Endothelial cell of umbilical vein (primary cell): ENCODE measurements around the gene CACNA1C. TPM values are rescaled to one million over a fixed set of nuclear protein-coding genes. Genes with fewer than 3 reads are reported as not detected.

Source experiments
- BruUV-seq: library from RNA; stranded (reverse); fragments of 400-500 nt; replicated peaks from 2 replicates; lab custom pipeline; 2021; lab: Mats Ljungman, UMichigan
- CTCF ChIA-PET: fragments of 300-600, 350-600 bp; sonication (Branson Sonifier 250); formaldehyde crosslinking; loops from one replicate; lab custom pipeline; 2021; ENCODE audit warnings: antibody characterized with exemption, inconsistent platforms; lab: Charles Lee
- POLR2A ChIA-PET: fragments of 300-600, 350-600 bp; sonication (Branson Sonifier 250); formaldehyde crosslinking; loops from one replicate; lab custom pipeline; 2021; ENCODE audit warnings: antibody characterized with exemption, inconsistent platforms; lab: Charles Lee
- DNase-seq: peaks from one replicate; pipeline ENCODE4 v3.0.0-alpha.2; 2011; ENCODE audit warnings: low read depth, low spot score
- FAIRE-seq: peaks from 2 replicates; lab custom pipeline; 2011; peaks lifted over from hg19 to GRCh38; lab: Jason Lieb, UNC
- H2AFZ ChIP-seq: 2 replicates; pipeline ENCODE4 v1.6.0; 2012; ENCODE audit warnings: low read depth, low read length, control low read depth, inconsistent platforms
- H3K27ac ChIP-seq: 2 replicates; pipeline ENCODE4 v1.5.1; 2011; ENCODE audit warnings: low read depth, mild to moderate bottlenecking, control low read depth, low read length, moderate library complexity; ENCODE audit not compliant: insufficient read depth
- H3K27me3 ChIP-seq, 2 experiments: 2 replicates each; pipeline versions ENCODE4 v1.6.0 to v1.6.1; 2011; ENCODE audit warnings: low read length in 2 of 2, mixed read lengths in 1 of 2; ENCODE audit not compliant: control insufficient read depth in 2 of 2, insufficient read depth in 2 of 2
- H3K36me3 ChIP-seq, 2 experiments: 2 replicates in 1 of 2; 3 replicates in 1 of 2; pipeline ENCODE4 v1.5.1; 2011; ENCODE audit warnings: low read length in 2 of 2, mild to moderate bottlenecking in 1 of 2, moderate library complexity in 1 of 2; ENCODE audit not compliant: control insufficient read depth in 2 of 2, insufficient read depth in 2 of 2; ENCODE audit errors: extremely low read depth in 1 of 2
- H3K4me1 ChIP-seq: 3 replicates; pipeline ENCODE4 v1.5.1; 2011; ENCODE audit warnings: mild to moderate bottlenecking, low read length; ENCODE audit not compliant: control insufficient read depth, insufficient read depth; ENCODE audit errors: extremely low read depth
- H3K4me2 ChIP-seq: 2 replicates; pipeline ENCODE4 v1.6.1; 2011; ENCODE audit warnings: low read length, control low read depth, mixed read lengths; ENCODE audit not compliant: insufficient read depth
- H3K4me3 ChIP-seq, 3 experiments: fragments of 200-600 bp in 1 of 3; sonication (generic), shearing (Covaris generic) in 1 of 3; replicated peaks in 1 of 3; 2 replicates each; pipeline ENCODE4 v1.5.1; 2011 to 2016; ENCODE audit warnings: control low read depth in 3 of 3, low read length in 3 of 3, mild to moderate bottlenecking in 2 of 3, inconsistent platforms in 1 of 3, low read depth in 1 of 3, moderate library complexity in 1 of 3; ENCODE audit not compliant: insufficient read depth in 1 of 3
- H3K79me2 ChIP-seq: 2 replicates; pipeline ENCODE4 v1.6.0; 2012; ENCODE audit warnings: low read length, inconsistent platforms; ENCODE audit not compliant: control insufficient read depth, insufficient read depth
- H3K9ac ChIP-seq: replicated peaks from 2 replicates; pipeline ENCODE3; 2011; ENCODE audit warnings: low read length, control low read depth; ENCODE audit not compliant: insufficient read depth; ENCODE audit errors: extremely low read depth
- H3K9me1 ChIP-seq: replicated peaks from 3 replicates; pipeline ENCODE4 v1.6.0; 2011; ENCODE audit warnings: mild to moderate bottlenecking, low read length; ENCODE audit not compliant: control insufficient read depth, insufficient read depth; ENCODE audit errors: extremely low read depth
- H3K9me3 ChIP-seq: replicated peaks from 2 replicates; pipeline ENCODE4 v1.5.1; 2012; ENCODE audit warnings: low read length, inconsistent platforms; ENCODE audit not compliant: control insufficient read depth, insufficient read depth
- H4K20me1 ChIP-seq: replicated peaks from 2 replicates; pipeline ENCODE3; 2011; ENCODE audit warnings: mild to moderate bottlenecking, low read length; ENCODE audit not compliant: control insufficient read depth, insufficient read depth; ENCODE audit errors: extremely low read depth
- EZH2 ChIP-seq: IDR thresholded peaks from 2 replicates; pipeline ENCODE4 v1.6.1; 2012; ENCODE audit warnings: borderline replicate concordance, low read depth, mild to moderate bottlenecking, moderate library complexity, low read length, inconsistent platforms; ENCODE audit not compliant: severe bottlenecking
- FOS ChIP-seq: IDR thresholded peaks from 2 replicates; pipeline ENCODE4 v1.6.1; 2011; ENCODE audit warnings: mild to moderate bottlenecking, low read length, moderate library complexity, borderline replicate concordance; ENCODE audit not compliant: insufficient read depth
- JUN ChIP-seq: IDR thresholded peaks from 2 replicates; pipeline ENCODE4 v1.6.1; 2011; ENCODE audit warnings: borderline replicate concordance, low read depth; ENCODE audit not compliant: insufficient read length, insufficient read depth
- MYC ChIP-seq: IDR thresholded peaks from one replicate; pipeline ENCODE4 v1.6.1; 2011; ENCODE audit warnings: mild to moderate bottlenecking, low read depth, low read length
- POLR2A ChIP-seq: IDR thresholded peaks from 2 replicates; pipeline ENCODE4 v1.6.1; 2012; ENCODE audit warnings: low read depth, mild to moderate bottlenecking, control low read depth, low read length
- POLR2AphosphoS5 ChIP-seq: IDR thresholded peaks from 2 replicates; pipeline ENCODE4 v1.6.1; 2012; ENCODE audit warnings: low read depth, mild to moderate bottlenecking, control low read depth, low read length, moderate library complexity; ENCODE audit not compliant: insufficient read depth
- dilution Hi-C: fragments of 300-500 bp; cut with MboI; formaldehyde crosslinking; loops from one replicate; pipeline ENCODE4 v1.15.0; 2019; ENCODE audit warnings: low sequenced_read_pairs; ENCODE audit not compliant: extremely low pct_ligation_motif_present
- intact Hi-C: fragments of 100-400 bp; cut with micrococcal nuclease; formaldehyde crosslinking; loops from one replicate; pipeline ENCODE4 v1.10.0; 2022
- polyA plus RNA-seq, 4 experiments: library from polyadenylated mRNA; depleted of rRNA in 3 of 4; stranded (reverse) in 3 of 4; unstranded in 1 of 4; fragments of >200 nt; gene quantifications; 2 replicates each; pipeline versions ENCODE4 v1.2.1 to v1.2.3, GENCODE V29; 2011 to 2012; ENCODE audit warnings: missing spikeins in 1 of 4
- total RNA-seq: library from RNA; stranded (reverse); gene quantifications from 2 replicates; pipeline ENCODE4 v1.2.3, GENCODE V29; 2021
- TF ChIP-seq, protein P1 (sequence below), 2 donors: IDR thresholded peaks; 1 replicate in 1 of 2; 2 replicates in 1 of 2; pipeline ENCODE4 v1.5.1; 2011; ENCODE audit warnings: low read length in 2 of 2, mild to moderate bottlenecking in 2 of 2, moderate library complexity in 2 of 2, control low read depth in 1 of 2, inconsistent platforms in 1 of 2, low read depth in 1 of 2; ENCODE audit not compliant: insufficient read depth in 1 of 2; ENCODE audit errors: extremely low read depth in 1 of 2
- TF ChIP-seq, protein P2 (sequence below): IDR thresholded peaks from 2 replicates; pipeline ENCODE4 v1.6.1; 2011; ENCODE audit not compliant: insufficient read depth, insufficient read length

Gene CACNA1C
- total and polyA plus RNA-seq, 2 donors (not counting 3 experiments of a cell fraction or from before 2014, with no cell fraction given): not detected

DNA sequence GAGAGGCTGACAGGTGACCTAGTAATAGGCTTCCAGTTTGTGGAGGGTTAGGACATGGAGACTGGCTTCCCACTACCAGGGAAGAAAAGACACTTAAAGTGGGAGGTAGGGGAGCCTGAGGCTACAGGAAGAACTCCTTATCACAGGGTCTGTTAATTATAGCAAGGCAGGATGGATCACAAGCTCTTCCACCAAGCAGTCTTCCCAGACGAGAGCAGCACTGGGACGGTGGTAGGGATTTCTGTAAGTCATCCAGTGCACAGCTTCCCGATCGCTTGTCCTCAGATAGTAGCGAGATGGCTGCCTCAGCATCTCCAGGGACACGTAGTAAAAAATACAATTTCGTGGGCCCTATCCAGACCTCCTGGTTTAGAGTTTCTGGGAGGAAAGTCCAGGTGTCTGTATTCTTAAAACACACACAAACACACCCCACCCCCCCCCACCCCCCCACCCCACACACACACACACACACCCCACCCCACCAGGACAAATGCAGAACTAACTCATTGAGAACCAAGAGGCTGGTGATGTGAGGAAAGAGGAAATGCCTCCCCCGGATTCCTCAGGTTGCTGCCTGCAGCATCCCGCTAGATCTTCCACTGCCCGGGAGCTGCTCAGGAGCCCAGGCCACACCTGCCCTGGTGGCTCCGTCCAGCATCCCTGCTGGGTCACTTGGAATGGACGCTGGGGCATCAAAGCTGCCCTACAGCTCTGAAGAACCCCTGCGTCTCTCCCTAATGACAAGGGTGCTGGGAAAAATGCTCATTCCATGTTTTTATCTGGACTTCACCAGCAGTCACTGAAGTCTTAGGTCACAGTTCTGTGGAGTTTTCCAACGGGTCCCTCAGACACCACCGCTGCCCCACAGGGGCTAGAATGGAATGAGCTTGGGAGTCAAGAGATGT lies 307.2 kb downstream of the CACNA1C start:
- POLR2A ChIA-PET: no interaction called here
- H4K20me1 ChIP-seq: no peaks in the 10 kb centered on the region
- no peaks in the 10 kb centered on the region for H3K36me3 ChIP-seq
- BruUV-seq: no TSS peak
- CTCF ChIA-PET: interaction anchor here (0.7 kb wide), 1 partner anchor 69 kb away, joined by 3 read pairs; no protein-coding TSS in a partner anchor
- no peaks in the 10 kb centered on the region for H3K27me3 ChIP-seq
- no peak overlapping the region for H2AFZ ChIP-seq
- TF ChIP-seq, protein P1, sequence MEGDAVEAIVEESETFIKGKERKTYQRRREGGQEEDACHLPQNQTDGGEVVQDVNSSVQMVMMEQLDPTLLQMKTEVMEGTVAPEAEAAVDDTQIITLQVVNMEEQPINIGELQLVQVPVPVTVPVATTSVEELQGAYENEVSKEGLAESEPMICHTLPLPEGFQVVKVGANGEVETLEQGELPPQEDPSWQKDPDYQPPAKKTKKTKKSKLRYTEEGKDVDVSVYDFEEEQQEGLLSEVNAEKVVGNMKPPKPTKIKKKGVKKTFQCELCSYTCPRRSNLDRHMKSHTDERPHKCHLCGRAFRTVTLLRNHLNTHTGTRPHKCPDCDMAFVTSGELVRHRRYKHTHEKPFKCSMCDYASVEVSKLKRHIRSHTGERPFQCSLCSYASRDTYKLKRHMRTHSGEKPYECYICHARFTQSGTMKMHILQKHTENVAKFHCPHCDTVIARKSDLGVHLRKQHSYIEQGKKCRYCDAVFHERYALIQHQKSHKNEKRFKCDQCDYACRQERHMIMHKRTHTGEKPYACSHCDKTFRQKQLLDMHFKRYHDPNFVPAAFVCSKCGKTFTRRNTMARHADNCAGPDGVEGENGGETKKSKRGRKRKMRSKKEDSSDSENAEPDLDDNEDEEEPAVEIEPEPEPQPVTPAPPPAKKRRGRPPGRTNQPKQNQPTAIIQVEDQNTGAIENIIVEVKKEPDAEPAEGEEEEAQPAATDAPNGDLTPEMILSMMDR (IDR thresholded peaks at IDR 0.05; ENCODE audit: extremely low read depth in 1 of 2, insufficient read depth in 1 of 2, low read depth in 1 of 2, low read length in 2 of 2): no peak
- TF ChIP-seq POLR2A: no peak
- TF ChIP-seq, protein P2, sequence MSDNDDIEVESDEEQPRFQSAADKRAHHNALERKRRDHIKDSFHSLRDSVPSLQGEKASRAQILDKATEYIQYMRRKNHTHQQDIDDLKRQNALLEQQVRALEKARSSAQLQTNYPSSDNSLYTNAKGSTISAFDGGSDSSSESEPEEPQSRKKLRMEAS: no peak
- TF ChIP-seq POLR2AphosphoS5: no peak
- no peak for TF ChIP-seq JUN
- TF ChIP-seq EZH2: no peak
- no peak for TF ChIP-seq MYC
- no peak for TF ChIP-seq FOS
- peaks cover 5% of the 10 kb centered on the region for H3K4me1 ChIP-seq
- no peaks in the 10 kb centered on the region for H3K9me1 ChIP-seq
- dilution Hi-C loops: no loop called here
- H3K4me2 ChIP-seq: no peak overlapping the region
- H3K9me3 ChIP-seq: no peaks in the 10 kb centered on the region
- no peak overlapping the region for H3K27ac ChIP-seq
- H3K9ac ChIP-seq: no peak overlapping the region
- DNase-seq: no peak
- no peaks in the 10 kb centered on the region for H3K79me2 ChIP-seq
- no peak overlapping the region for H3K4me3 ChIP-seq
- FAIRE-seq: no peak
- intact Hi-C loops: no loop called here
